SK-N-SH (cell line): Measurements from ENCODE around the gene GAB2. TPM values are rescaled to one million over a fixed set of nuclear protein-coding genes. Genes with fewer than 3 reads are reported as not detected.

ENCODE experiments used
- CTCF ChIA-PET: fragments of 300-600, 350-600 bp; formaldehyde crosslinking; extraction: SDS; loops from one replicate; lab custom pipeline; 2021; lab: Yijun Ruan, JAX
- POLR2A ChIA-PET: fragments of 350-600 bp; sonication (Branson Sonifier 250); formaldehyde crosslinking; extraction: SDS; loops from one replicate; lab custom pipeline; 2020; ENCODE audit warnings: antibody characterized with exemption, inconsistent platforms; lab: Yijun Ruan, JAX
- DNase-seq: peaks from one replicate; pipeline ENCODE4 v3.0.0; 2012
- H2AFZ ChIP-seq: fragments of 200-600 bp; sonication (generic); 2 replicates; pipeline ENCODE4 v1.8.1; 2016; ENCODE audit warnings: antibody characterized with exemption, mild to moderate bottlenecking, low read depth
- H3F3A ChIP-seq: fragments of 200-600 bp; sonication (generic); replicated peaks from 2 replicates; pipeline ENCODE3; 2016; ENCODE audit warnings: antibody characterized with exemption, mild to moderate bottlenecking; ENCODE audit not compliant: insufficient read depth
- H3K27ac ChIP-seq, 2 experiments: fragments of 200-500 bp in 1 of 2; fragments of 200-600 bp in 1 of 2; sonication (Bioruptor generic) in 1 of 2; sonication (generic), shearing (Covaris generic) in 1 of 2; 2 replicates each; pipeline versions ENCODE4 v1.5.1 to v1.6.1; 2014 to 2016; ENCODE audit warnings: low read depth in 2 of 2, inconsistent platforms in 1 of 2, low read length in 1 of 2, mild to moderate bottlenecking in 1 of 2, mixed read lengths in 1 of 2
- H3K27me3 ChIP-seq: fragments of 200-600 bp; sonication (generic), shearing (Covaris generic); 2 replicates; pipeline ENCODE4 v1.6.1; 2016; ENCODE audit warnings: mixed run types; ENCODE audit not compliant: insufficient read depth
- H3K36me3 ChIP-seq, 2 experiments: fragments of 200-500 bp in 1 of 2; fragments of 200-600 bp in 1 of 2; sonication (Bioruptor generic) in 1 of 2; sonication (generic) in 1 of 2; replicated peaks in 1 of 2; 2 replicates each; pipeline versions ENCODE3 to v1.5.1; 2014 to 2016; ENCODE audit warnings: low read length in 1 of 2, mild to moderate bottlenecking in 1 of 2; ENCODE audit not compliant: insufficient read depth in 2 of 2, control insufficient read depth in 1 of 2
- H3K4me1 ChIP-seq, 2 experiments: fragments of 200-500 bp in 1 of 2; fragments of 200-600 bp in 1 of 2; sonication (Bioruptor generic) in 1 of 2; sonication (generic), shearing (Covaris generic) in 1 of 2; 2 replicates each; pipeline versions ENCODE4 v1.5.1 to v1.6.1; 2014 to 2016; ENCODE audit warnings: low read depth in 1 of 2, low read length in 1 of 2, mixed run types in 1 of 2; ENCODE audit not compliant: insufficient read depth in 2 of 2, control insufficient read depth in 1 of 2
- H3K4me2 ChIP-seq: fragments of 200-600 bp; sonication (generic), shearing (Covaris generic); 2 replicates; pipeline ENCODE4 v1.6.1; 2017; ENCODE audit warnings: mixed run types
- H3K4me3 ChIP-seq, 2 experiments: fragments of 200-500 bp in 1 of 2; fragments of 200-600 bp in 1 of 2; sonication (Bioruptor generic) in 1 of 2; sonication (generic), shearing (Covaris generic) in 1 of 2; 2 replicates each; pipeline versions ENCODE4 v1.5.1 to v1.8.1; 2014 to 2016; ENCODE audit warnings: low read depth in 2 of 2, inconsistent platforms in 1 of 2, low read length in 1 of 2, mild to moderate bottlenecking in 1 of 2, mixed read lengths in 1 of 2, moderate library complexity in 1 of 2
- H3K79me2 ChIP-seq: fragments of 200-600 bp; sonication (generic); 2 replicates; pipeline ENCODE4 v1.8.1; 2017; ENCODE audit warnings: mild to moderate bottlenecking; ENCODE audit not compliant: insufficient read depth
- H3K9ac ChIP-seq: fragments of 200-600 bp; sonication (generic); 2 replicates; pipeline ENCODE4 v1.6.1; 2017; ENCODE audit warnings: mixed run types
- H3K9me2 ChIP-seq: fragments of 200-600 bp; sonication (generic); 2 replicates; pipeline ENCODE4 v1.6.1; 2017; ENCODE audit warnings: mixed run types
- H3K9me3 ChIP-seq: fragments of 200-600 bp; sonication (generic); 2 replicates; pipeline ENCODE4 v1.6.1; 2017; ENCODE audit warnings: mixed run types, mild to moderate bottlenecking, moderate library complexity
- H4K20me1 ChIP-seq: fragments of 200-600 bp; sonication (generic); 2 replicates; pipeline ENCODE4 v1.6.1; 2017; ENCODE audit warnings: mild to moderate bottlenecking, mixed run types; ENCODE audit not compliant: insufficient read depth
- CHD2 ChIP-seq: fragments of 150-350 bp; IDR thresholded peaks from 2 replicates; pipeline ENCODE4 v1.6.1; 2018; ENCODE audit warnings: low read length; ENCODE audit not compliant: partially characterized antibody
- CTCF ChIP-seq: fragments of 200-600 bp; sonication (generic); IDR thresholded peaks from 2 replicates; pipeline ENCODE4 v1.6.1; 2017; ENCODE audit warnings: antibody characterized with exemption, mild to moderate bottlenecking, moderate library complexity
- FOXM1 ChIP-seq: IDR thresholded peaks from 2 replicates; pipeline ENCODE4 v1.4.0; 2012; ENCODE audit warnings: low read depth, mild to moderate bottlenecking
- GATA2 ChIP-seq: sonication (generic); formaldehyde crosslinking; IDR thresholded peaks from 2 replicates; pipeline ENCODE4 v1.5.0; 2020; ENCODE audit warnings: mild to moderate bottlenecking, missing genetic modification reagents
- IRF3 ChIP-seq: fragments of 150-350 bp; IDR thresholded peaks from 2 replicates; pipeline ENCODE4 v1.6.1; 2016; ENCODE audit warnings: mild to moderate bottlenecking, low read depth, low read length
- MEF2A ChIP-seq: IDR thresholded peaks from 2 replicates; pipeline ENCODE4 v1.4.0; 2012; ENCODE audit warnings: low read depth, borderline replicate concordance
- MXI1 ChIP-seq: IDR thresholded peaks from 2 replicates; pipeline ENCODE4 v1.6.1; 2012; ENCODE audit warnings: mild to moderate bottlenecking, low read depth, low read length, improper control_type of control experiment
- NFIC ChIP-seq: IDR thresholded peaks from 2 replicates; pipeline ENCODE4 v1.4.0; 2012; ENCODE audit warnings: borderline replicate concordance
- RAD21 ChIP-seq: IDR thresholded peaks from 2 replicates; pipeline ENCODE4 v1.6.1; 2012; ENCODE audit warnings: mild to moderate bottlenecking, low read length
- RCOR1 ChIP-seq: fragments of 150-350 bp; IDR thresholded peaks from 2 replicates; pipeline ENCODE4 v1.6.1; 2017; ENCODE audit warnings: antibody characterized with exemption, low read length
- SMC3 ChIP-seq: IDR thresholded peaks from 2 replicates; pipeline ENCODE4 v1.6.1; 2012; ENCODE audit warnings: low read depth, low read length, improper control_type of control experiment
- WGBS: methylation state at CpG from one replicate; pipeline ENCODE4 v1.1.6; 2017; ENCODE audit warnings: low lambda C conversion rate; 5-methylcytosine and 5-hydroxymethylcytosine counted together
- polyA plus RNA-seq, 3 experiments: library from polyadenylated mRNA; depleted of rRNA; stranded (reverse); fragments of >200 nt; gene quantifications; 2 replicates each; pipeline ENCODE4 v1.2.3, GENCODE V29; 2012
- TF ChIP-seq, protein P1 (sequence below): IDR thresholded peaks from 2 replicates; pipeline ENCODE4 v1.4.0; 2012; ENCODE audit warnings: low read depth, borderline replicate concordance

The GAB2 gene
- polyA plus RNA-seq, 1 of the 3 experiments (the other 2 are of a cell fraction), result 5.6 TPM

DNA sequence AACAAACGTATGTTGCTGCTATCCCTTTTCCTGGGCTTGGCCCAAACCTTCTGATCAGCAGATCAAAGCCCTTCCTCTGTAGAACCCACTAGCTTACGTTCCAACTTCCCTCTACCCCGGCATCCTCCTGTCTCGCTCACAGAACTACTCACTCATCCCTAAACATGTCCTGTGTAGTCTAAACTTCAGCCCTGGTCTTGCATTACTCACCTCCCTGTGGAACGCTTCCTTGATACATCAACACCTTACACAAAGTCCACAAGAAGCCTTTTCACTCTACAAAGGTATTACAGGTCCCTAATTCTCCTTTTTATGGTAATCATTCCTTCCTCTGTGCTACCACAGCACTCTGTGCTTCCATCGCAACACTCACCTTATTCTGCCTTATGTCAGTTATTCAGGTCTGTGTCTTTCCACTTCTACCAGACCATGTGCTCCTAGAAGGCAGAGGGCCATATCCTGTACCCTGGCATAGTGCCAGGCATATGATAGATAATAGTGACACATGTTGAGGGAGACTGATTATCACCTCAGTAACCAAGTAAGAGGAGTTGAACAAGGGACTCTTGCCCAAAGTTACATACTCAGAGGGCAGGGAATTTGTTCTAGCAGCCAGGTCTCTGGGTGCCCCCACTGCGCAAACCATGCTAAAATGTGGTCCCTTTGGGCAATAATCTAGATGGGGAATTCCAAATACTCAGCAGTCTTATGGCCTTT is 187.3 kb downstream of the GAB2 start:
- POLR2A ChIA-PET, result no interaction called here
- H3K4me3 ChIP-seq, result no peak overlapping the region
- H3K4me2 ChIP-seq, result no peak overlapping the region
- no peaks in the 10 kb centered on the region for H3K9me3 ChIP-seq
- peak; percentile 54 for DNase-seq
- peaks cover 0 to 17% of the 10 kb centered on the region in 2 experiments for H3K36me3 ChIP-seq
- no peaks in the 10 kb centered on the region for H4K20me1 ChIP-seq
- no peaks in the 10 kb centered on the region for H3K27me3 ChIP-seq
- WGBS, result 94% methylated on average over 7 of the region's 7 CpGs
- peaks cover 0 to 21% of the 10 kb centered on the region in 2 experiments; a peak in 2 of 4 replicates for H3K4me1 ChIP-seq
- H3K79me2 ChIP-seq, result no peaks in the 10 kb centered on the region
- H3K9me2 ChIP-seq, result no peaks in the 10 kb centered on the region
- peaks cover 10% of the 10 kb centered on the region for H3F3A ChIP-seq
- CTCF ChIA-PET, result interaction anchor here (0.6 to 2.5 kb wide), 3 partner anchors 185 to 334 kb away, joined by 3 to 19 read pairs (median 5); no protein-coding TSS in a partner anchor
- peak overlapping the region in 1 of 2 experiments; percentile 53; a peak in 2 of 4 replicates for H3K27ac ChIP-seq
- H3K9ac ChIP-seq, result no peak overlapping the region
- TF ChIP-seq MXI1 (peak; percentile 66; the same call in 1 of the 2 replicates), MEF2A (no peak), FOXM1 (no peak), NFIC (peak; percentile 25; the same call in 1 of the 2 replicates), GATA2 (CRISPR knock-in tag) (peak; percentile 49; the same call in 1 of the 2 replicates)
- H2AFZ ChIP-seq, result no peak overlapping the region

DNA sequence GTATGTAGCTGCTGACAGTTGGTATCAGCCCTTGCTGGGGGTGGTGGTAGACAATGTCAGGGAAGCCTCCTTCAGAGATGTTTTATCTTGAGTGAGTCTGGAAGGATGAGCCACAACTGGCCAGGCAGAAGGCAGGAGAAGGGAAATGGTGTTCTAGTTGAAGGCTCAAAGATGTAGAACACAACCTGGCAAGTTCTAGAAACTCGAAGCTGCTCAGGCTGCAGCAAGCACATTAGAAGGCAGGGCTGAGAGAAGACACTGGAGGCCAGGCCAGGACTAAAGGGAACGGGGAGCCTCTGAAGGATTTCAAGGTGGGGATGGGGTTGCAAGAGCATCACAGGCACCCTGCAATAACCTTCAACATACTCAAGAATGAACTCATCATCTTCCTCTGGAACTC is 188.5 kb downstream of the GAB2 start:
- peaks cover 0 to 21% of the 10 kb centered on the region in 2 experiments; a peak in 2 of 4 replicates for H3K4me1 ChIP-seq
- no peaks in the 10 kb centered on the region for H3K9me3 ChIP-seq
- H3K4me2 ChIP-seq, result no peak overlapping the region
- peaks cover 0 to 29% of the 10 kb centered on the region in 2 experiments for H3K36me3 ChIP-seq
- no peak overlapping the region for H2AFZ ChIP-seq
- peaks cover 10% of the 10 kb centered on the region for H3F3A ChIP-seq
- H3K9me2 ChIP-seq, result no peaks in the 10 kb centered on the region
- no peak overlapping the region for H3K4me3 ChIP-seq
- no peak overlapping the region for H3K9ac ChIP-seq
- TF ChIP-seq CHD2 (no peak), IRF3 (no peak), RCOR1 (no peak)
- no peak for DNase-seq
- WGBS, result 92% methylated on average over 2 of the region's 2 CpGs
- ChIA-PET CTCF (interaction anchor here (2.1 to 4.1 kb wide), 5 partner anchors 10 to 335 kb away, joined by 8 to 19 read pairs (median 16); no protein-coding TSS in a partner anchor), POLR2A (no interaction called here)
- H4K20me1 ChIP-seq, result no peaks in the 10 kb centered on the region
- H3K27me3 ChIP-seq, result no peaks in the 10 kb centered on the region
- peak overlapping the region in 1 of 2 experiments; percentile 36; a peak in 1 of 4 replicates for H3K27ac ChIP-seq
- no peaks in the 10 kb centered on the region for H3K79me2 ChIP-seq

- no peak overlapping the region for H3K9ac ChIP-seq
- H3K4me3 ChIP-seq, result no peak overlapping the region
- ChIA-PET POLR2A (interaction anchor here (0.6 to 1.2 kb wide), 4 partner anchors 186 to 336 kb away, joined by 3 to 6 read pairs (median 4); partner anchors contain the start of gene GAB2), CTCF (interaction anchor here (0.6 to 4.1 kb wide), 25 partner anchors 9 to 344 kb away, joined by 3 to 19 read pairs (median 4); partner anchors contain the start of gene GAB2)
- WGBS, result 98% methylated on average over 3 of the region's 3 CpGs
- peaks cover 10% of the 10 kb centered on the region for H3F3A ChIP-seq
- H3K27me3 ChIP-seq, result no peaks in the 10 kb centered on the region
- no peaks in the 10 kb centered on the region for H3K9me2 ChIP-seq
- H3K27ac ChIP-seq, result peak overlapping the region in 1 of 2 experiments; percentile 19; a peak in 2 of 4 replicates
- TF ChIP-seq, protein P1, sequence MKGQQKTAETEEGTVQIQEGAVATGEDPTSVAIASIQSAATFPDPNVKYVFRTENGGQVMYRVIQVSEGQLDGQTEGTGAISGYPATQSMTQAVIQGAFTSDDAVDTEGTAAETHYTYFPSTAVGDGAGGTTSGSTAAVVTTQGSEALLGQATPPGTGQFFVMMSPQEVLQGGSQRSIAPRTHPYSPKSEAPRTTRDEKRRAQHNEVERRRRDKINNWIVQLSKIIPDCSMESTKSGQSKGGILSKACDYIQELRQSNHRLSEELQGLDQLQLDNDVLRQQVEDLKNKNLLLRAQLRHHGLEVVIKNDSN, result no peak
- TF ChIP-seq RAD21 (peak; percentile 92), CTCF (peak; percentile 60), SMC3 (peak; percentile 84)
- H3K79me2 ChIP-seq, result no peaks in the 10 kb centered on the region
- no peak overlapping the region for H2AFZ ChIP-seq
- peaks cover 1 to 31% of the 10 kb centered on the region in 2 experiments for H3K36me3 ChIP-seq
- H3K4me1 ChIP-seq, result peaks cover 0 to 21% of the 10 kb centered on the region in 2 experiments; a peak in 2 of 4 replicates
- no peaks in the 10 kb centered on the region for H3K9me3 ChIP-seq
- H3K4me2 ChIP-seq, result no peak overlapping the region
- no peaks in the 10 kb centered on the region for H4K20me1 ChIP-seq
- DNase-seq, result peak; percentile 72
These were observed 189.2 kb downstream of the GAB2 start for GRCh38 chr11:78228467-78228866.
